Activated naive CD8-positive, alpha-beta T cell (primary cell): ENCODE results near the gene SPARCL1.
"Not testable (repeated sequence)": the region's sequence is repeated elsewhere in the genome, so short reads cannot be mapped to it uniquely, and the experiment has no call there.

Source experiments
- H3K27ac Mint-ChIP-seq: one replicate; pipeline ENCODE4 v1.8.0; 2021; ENCODE audit warnings: mixed read lengths
- H3K27me3 Mint-ChIP-seq: one replicate; pipeline ENCODE4 v1.8.0; 2021; ENCODE audit warnings: mixed read lengths
- H3K36me3 Mint-ChIP-seq: one replicate; pipeline ENCODE4 v1.8.0; 2021; ENCODE audit warnings: mixed read lengths
- H3K4me1 Mint-ChIP-seq: one replicate; pipeline ENCODE4 v1.8.0; 2021; ENCODE audit warnings: low read depth, mixed read lengths
- H3K4me3 Mint-ChIP-seq: one replicate; pipeline ENCODE4 v1.8.0; 2021; ENCODE audit warnings: mild to moderate bottlenecking, mixed read lengths
- H3K9me3 Mint-ChIP-seq: one replicate; pipeline ENCODE4 v1.8.0; 2021; ENCODE audit warnings: low read depth, mixed read lengths

Gene SPARCL1, protein sequence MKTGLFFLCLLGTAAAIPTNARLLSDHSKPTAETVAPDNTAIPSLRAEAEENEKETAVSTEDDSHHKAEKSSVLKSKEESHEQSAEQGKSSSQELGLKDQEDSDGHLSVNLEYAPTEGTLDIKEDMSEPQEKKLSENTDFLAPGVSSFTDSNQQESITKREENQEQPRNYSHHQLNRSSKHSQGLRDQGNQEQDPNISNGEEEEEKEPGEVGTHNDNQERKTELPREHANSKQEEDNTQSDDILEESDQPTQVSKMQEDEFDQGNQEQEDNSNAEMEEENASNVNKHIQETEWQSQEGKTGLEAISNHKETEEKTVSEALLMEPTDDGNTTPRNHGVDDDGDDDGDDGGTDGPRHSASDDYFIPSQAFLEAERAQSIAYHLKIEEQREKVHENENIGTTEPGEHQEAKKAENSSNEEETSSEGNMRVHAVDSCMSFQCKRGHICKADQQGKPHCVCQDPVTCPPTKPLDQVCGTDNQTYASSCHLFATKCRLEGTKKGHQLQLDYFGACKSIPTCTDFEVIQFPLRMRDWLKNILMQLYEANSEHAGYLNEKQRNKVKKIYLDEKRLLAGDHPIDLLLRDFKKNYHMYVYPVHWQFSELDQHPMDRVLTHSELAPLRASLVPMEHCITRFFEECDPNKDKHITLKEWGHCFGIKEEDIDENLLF

DNA sequence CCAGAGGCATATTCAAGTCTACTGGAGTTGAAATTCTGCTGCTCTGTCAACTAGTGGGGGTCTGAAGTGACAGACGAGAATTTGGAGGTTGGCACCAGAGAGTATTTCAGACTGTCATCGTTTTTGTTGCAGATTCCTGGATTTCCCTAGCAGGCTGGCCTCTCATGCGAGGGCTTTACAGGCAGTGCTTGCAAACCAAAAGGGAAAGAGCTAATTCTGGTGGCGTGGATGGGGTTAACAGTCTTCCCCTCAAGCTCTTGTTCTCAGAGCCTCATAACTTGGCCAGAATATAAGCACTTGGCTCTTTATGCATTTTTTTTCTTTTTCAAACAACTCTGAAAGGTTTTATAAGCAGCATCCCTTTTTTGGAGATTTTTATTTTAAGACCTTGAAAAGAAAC, at the start of gene SPARCL1:
Gene SPARCL1 (minus strand): TSS at position 190 of the 400 bp plus-strand sequence. CDS start 29,802 bp downstream, outside the sequence.
- Mint-ChIP-seq H3K4me3 (no peak within 1 kb of the TSS), H3K36me3 (no peaks in the 10 kb centered on the region), H3K9me3 (peaks cover 4% of the 10 kb centered on the region), H3K27ac (no peak within 1 kb of the TSS), H3K4me1 (no peaks in the 10 kb centered on the region), H3K27me3 (peaks cover 1% of the 10 kb centered on the region)

DNA sequence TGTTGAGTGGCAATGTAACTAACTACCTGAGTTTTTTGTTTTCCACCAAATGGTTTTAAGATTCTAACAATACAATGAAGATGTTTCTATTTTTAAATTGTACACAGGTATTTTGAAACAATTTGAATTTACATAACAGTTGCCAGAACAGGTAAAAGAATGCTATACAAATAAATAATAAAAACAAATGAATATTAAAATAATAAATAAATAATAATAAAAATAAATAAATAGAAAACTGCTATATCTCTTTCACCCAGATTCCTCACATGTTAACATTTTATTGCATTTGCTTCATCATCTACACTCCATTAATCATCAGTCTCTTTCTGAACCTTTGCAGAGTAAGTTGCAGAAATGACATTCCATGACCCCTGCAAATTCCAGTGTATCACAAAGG, 46.8 kb upstream of the SPARCL1 start:
- Mint-ChIP-seq H3K4me1 (no peaks in the 10 kb centered on the region), H3K27ac (no peak overlapping the region), H3K9me3 (no peaks in the 10 kb centered on the region), H3K36me3 (no peaks in the 10 kb centered on the region), H3K27me3 (peaks cover 7% of the 10 kb centered on the region), H3K4me3 (no peak overlapping the region)

DNA sequence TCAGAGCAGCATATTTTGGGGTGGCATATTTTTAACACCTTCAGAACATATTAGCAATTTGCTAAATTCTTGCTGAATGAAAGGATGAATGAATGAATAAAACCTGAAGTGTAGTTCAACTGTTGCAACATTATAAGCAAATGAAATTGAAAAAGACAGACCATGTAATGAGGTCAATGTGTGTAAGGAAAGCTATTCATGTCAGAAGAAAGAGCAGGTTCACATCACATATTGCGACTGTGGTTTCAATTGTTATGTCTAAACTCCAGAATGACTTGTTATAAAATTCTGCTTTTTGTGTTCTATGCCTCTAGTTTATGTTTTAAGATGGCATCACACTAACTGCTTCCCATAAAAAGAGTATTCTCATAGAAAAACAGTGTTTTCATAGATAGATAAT, 46.2 kb upstream of the SPARCL1 start:
- no peak overlapping the region for H3K4me3 Mint-ChIP-seq
- no peaks in the 10 kb centered on the region for H3K9me3 Mint-ChIP-seq
- H3K27me3 Mint-ChIP-seq = peaks cover 7% of the 10 kb centered on the region
- H3K36me3 Mint-ChIP-seq = no peaks in the 10 kb centered on the region
- no peaks in the 10 kb centered on the region for H3K4me1 Mint-ChIP-seq
- no peak overlapping the region for H3K27ac Mint-ChIP-seq

DNA sequence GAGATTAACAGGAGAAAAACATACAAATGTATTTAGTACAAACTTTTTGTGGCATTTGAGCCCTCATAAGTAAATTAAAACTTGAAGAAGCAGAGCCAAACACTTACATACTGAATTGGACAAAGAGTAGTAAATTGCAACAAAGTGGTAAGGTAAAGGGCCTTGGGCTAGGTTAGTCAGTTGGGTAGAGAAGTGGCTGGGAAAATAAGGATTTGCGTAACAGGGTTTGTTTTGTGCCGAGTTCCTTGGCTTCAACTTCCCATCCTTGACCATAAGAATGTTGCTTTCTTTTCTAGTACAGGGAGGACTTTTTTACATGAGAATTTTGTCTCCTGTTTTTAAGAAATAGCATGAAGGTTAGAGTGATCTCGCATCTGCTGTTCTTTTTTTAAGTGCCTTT, 45.8 kb upstream of the SPARCL1 start:
- no peak overlapping the region for H3K27ac Mint-ChIP-seq
- no peaks in the 10 kb centered on the region for H3K36me3 Mint-ChIP-seq
- H3K4me3 Mint-ChIP-seq = no peak overlapping the region
- H3K27me3 Mint-ChIP-seq = peaks cover 7% of the 10 kb centered on the region
- H3K9me3 Mint-ChIP-seq = no peaks in the 10 kb centered on the region
- H3K4me1 Mint-ChIP-seq = no peaks in the 10 kb centered on the region

DNA sequence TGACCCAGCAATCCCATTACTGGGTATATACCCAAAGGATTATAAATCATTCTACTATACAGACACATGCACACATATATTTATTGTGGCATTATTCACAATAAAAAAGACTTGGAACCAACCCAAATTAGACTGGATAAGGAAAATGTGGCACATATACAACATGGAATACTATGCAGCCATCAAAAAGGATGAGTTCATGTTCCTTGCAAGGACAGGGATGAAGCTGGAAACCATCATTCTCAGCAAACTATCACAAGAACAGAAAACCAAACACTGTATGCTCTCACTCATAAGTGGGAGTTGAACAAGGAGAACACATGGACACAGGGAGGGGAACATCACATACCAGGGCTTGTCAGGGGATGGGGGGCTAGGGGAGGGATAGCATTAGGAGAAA, 45.2 kb upstream of the SPARCL1 start:
- not testable (repeated sequence) for H3K4me3 Mint-ChIP-seq, H3K4me1 Mint-ChIP-seq, H3K9me3 Mint-ChIP-seq

DNA sequence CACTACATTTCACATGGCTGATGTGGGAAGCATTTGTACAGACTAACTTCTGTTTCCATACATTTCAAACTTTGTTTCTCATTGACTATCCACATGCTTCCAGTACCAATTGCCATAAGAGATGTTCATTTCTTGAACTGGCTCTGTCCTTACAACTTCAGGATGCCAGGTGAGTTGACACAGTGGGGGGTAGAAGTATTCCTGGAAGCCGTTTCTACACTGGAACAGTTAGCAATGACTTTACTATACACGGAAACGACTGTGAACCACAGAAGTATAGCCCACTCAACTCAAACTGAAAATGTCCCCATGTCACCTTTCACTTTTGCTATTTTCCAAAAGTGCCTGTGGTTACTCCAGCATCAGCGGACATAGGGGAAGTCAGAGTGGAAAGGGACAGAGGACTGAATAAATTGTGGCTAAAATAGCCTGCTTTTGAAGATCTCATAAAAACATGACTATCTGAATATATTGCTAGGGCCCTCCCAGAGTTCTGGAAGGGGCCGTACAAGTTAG, 41.2 kb upstream of the SPARCL1 start:
- no peak overlapping the region for H3K27ac Mint-ChIP-seq
- H3K27me3 Mint-ChIP-seq = peaks cover 7% of the 10 kb centered on the region
- H3K9me3 Mint-ChIP-seq = no peaks in the 10 kb centered on the region
- H3K4me3 Mint-ChIP-seq = no peak overlapping the region
- H3K4me1 Mint-ChIP-seq = no peaks in the 10 kb centered on the region
- H3K36me3 Mint-ChIP-seq = peaks cover 3% of the 10 kb centered on the region

More for the DNA sequence above, 45.2 kb upstream of the SPARCL1 start:
- not testable (repeated sequence) for H3K27me3 Mint-ChIP-seq, H3K27ac Mint-ChIP-seq, H3K36me3 Mint-ChIP-seq

DNA sequence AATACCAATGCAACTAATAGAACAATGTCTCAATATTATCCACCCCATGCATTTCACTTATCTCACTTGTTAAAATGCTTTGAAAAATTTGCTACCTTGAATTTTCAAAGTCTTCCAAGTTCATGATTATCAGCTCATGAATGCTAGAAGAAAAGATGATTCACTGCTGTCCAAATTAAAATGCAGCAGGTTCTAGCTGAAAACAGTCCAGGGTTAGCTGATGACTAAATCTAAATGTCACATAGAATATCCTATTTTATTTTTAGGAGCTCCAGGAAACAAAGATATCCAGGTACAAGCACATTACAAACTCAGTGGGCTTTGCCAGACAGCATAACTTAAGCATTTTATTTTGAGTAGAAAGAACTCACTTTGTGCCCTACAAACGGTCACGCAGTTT, 38.0 kb upstream of the SPARCL1 start:
- no peaks in the 10 kb centered on the region for H3K9me3 Mint-ChIP-seq
- H3K36me3 Mint-ChIP-seq = peaks cover 3% of the 10 kb centered on the region
- no peak overlapping the region for H3K4me3 Mint-ChIP-seq
- H3K27ac Mint-ChIP-seq = no peak overlapping the region
- H3K27me3 Mint-ChIP-seq = peaks cover 2% of the 10 kb centered on the region
- no peaks in the 10 kb centered on the region for H3K4me1 Mint-ChIP-seq

DNA sequence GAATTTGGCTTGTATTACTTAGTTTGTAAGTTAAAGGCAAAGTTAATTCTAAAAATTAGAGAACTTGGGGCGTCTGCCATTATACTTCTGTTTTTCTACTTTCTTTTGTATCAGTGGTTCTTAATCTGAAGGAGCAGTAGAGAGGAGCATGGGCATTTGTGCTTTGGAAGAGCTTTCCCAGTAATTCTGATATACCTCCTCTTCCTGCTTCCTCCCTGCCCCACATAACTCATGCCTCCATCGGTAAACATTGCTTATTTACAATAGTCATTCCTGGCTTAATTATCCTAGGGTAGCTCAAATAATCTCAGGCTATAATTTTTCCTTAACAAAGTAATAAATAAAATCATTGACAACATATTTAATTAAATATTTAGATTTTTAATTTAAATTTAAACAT, 37.1 kb upstream of the SPARCL1 start:
- peaks cover 3% of the 10 kb centered on the region for H3K36me3 Mint-ChIP-seq

DNA sequence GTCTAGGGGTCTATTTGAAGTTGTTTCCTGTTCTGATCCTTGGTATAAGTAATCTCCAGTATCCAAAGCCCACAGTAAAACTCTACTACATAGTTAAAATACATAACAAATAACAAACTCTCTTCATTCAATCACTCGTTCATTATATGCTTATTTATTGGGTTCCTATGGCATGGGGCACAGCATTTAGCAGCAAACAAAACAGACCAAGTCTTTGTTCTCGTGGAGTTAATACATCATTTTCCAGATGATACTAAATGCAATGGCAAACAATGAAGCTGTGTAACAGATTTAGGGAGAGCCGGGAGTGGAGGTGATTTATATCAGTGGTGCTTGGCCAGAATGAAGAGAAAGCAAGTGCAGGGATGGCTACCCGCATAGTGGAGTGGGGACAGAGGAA, 36.6 kb upstream of the SPARCL1 start:
- H3K27ac Mint-ChIP-seq = no peak overlapping the region
- H3K4me3 Mint-ChIP-seq = no peak overlapping the region
- peaks cover 3% of the 10 kb centered on the region for H3K36me3 Mint-ChIP-seq
- H3K27me3 Mint-ChIP-seq = no peaks in the 10 kb centered on the region
- H3K9me3 Mint-ChIP-seq = no peaks in the 10 kb centered on the region
- peaks cover 5% of the 10 kb centered on the region for H3K4me1 Mint-ChIP-seq

More for the DNA sequence above, 37.1 kb upstream of the SPARCL1 start:
- Mint-ChIP-seq H3K4me1 (no peaks in the 10 kb centered on the region), H3K27ac (no peak overlapping the region), H3K9me3 (no peaks in the 10 kb centered on the region), H3K4me3 (no peak overlapping the region), H3K27me3 (no peaks in the 10 kb centered on the region)

DNA sequence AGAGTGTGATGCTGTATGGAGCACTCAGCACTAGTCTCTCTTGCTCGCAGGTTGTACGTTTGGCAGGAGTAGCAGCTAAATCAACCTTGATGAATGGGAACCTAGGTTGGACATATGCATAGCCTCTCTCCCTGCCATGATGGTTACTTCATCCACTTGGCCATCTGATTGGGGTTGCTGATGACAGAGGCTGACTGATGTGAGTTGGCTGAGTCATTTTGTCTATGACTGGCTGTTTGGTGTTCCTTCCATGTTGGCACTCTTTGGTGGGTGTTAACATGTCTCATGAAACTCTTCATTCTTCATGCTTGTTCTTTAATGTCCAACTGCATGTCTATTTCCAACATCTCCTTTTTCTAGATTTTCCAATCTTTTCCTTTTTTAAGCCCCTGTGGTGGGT, 31.6 kb upstream of the SPARCL1 start:
- Mint-ChIP-seq H3K27ac (no peak overlapping the region), H3K27me3 (no peaks in the 10 kb centered on the region), H3K4me3 (no peak overlapping the region), H3K9me3 (no peaks in the 10 kb centered on the region), H3K36me3 (no peaks in the 10 kb centered on the region), H3K4me1 (peaks cover 24% of the 10 kb centered on the region)

DNA sequence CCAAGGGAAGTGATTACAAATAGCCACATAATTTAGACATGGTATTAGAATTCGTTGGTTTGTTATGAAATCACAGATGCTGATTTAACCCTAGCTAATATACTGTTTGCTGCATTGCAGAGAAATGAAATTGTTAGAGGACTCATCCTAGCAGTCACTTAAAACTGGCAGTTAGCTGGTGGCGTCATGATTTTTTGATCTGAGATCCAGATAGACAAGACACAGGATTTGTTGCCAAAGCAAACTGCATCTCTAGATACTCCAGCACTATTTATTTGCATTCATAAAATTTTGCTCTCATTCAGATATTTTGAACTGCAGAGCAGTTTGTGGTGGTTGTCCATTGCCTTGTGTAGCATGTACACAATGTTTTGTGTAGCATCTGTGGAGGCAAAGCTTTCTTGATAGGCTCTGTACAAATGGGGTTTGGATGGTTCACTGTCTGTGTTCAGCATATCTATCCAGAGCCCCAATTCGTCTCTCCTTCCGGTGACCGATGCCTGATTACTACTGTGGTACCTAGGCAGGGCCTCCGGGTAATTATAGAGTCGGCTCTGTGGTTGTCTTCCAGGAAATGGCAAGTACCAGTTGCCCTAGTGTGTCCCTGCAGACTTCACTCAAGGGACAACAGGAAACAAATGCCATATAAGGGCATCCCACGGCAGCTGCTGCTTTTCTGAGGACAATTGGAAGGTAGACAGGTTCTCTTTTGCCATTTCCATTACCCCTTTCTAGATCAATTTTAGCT, 30.1 kb upstream of the SPARCL1 start:
- H3K27me3 Mint-ChIP-seq = no peaks in the 10 kb centered on the region
- no peaks in the 10 kb centered on the region for H3K9me3 Mint-ChIP-seq
- no peak overlapping the region for H3K4me3 Mint-ChIP-seq
- peaks cover 24% of the 10 kb centered on the region for H3K4me1 Mint-ChIP-seq
- H3K27ac Mint-ChIP-seq = no peak overlapping the region
- no peaks in the 10 kb centered on the region for H3K36me3 Mint-ChIP-seq

DNA sequence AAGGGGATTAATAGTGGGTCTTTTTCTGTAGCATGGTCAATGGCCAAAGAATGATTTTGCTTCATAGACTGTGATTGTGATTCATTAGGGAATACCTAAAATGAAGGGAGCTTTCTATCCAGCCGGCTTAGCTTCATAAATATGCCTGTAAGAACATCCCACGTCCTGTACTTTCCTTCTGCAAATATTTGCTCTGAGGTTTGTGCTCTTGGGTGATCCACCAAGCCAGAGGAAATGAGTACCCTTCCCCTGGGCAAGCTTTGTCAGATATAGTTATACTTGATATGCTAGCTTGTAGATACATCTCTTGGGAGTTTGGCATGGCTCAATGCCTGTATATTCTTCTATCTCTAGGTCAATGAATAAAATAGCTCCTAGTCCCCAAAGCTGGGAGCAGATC, 28.2 kb upstream of the SPARCL1 start:
- no peak overlapping the region for H3K27ac Mint-ChIP-seq
- H3K27me3 Mint-ChIP-seq = no peaks in the 10 kb centered on the region
- H3K4me3 Mint-ChIP-seq = no peak overlapping the region
- H3K9me3 Mint-ChIP-seq = no peaks in the 10 kb centered on the region
- peaks cover 24% of the 10 kb centered on the region for H3K4me1 Mint-ChIP-seq
- no peaks in the 10 kb centered on the region for H3K36me3 Mint-ChIP-seq

DNA sequence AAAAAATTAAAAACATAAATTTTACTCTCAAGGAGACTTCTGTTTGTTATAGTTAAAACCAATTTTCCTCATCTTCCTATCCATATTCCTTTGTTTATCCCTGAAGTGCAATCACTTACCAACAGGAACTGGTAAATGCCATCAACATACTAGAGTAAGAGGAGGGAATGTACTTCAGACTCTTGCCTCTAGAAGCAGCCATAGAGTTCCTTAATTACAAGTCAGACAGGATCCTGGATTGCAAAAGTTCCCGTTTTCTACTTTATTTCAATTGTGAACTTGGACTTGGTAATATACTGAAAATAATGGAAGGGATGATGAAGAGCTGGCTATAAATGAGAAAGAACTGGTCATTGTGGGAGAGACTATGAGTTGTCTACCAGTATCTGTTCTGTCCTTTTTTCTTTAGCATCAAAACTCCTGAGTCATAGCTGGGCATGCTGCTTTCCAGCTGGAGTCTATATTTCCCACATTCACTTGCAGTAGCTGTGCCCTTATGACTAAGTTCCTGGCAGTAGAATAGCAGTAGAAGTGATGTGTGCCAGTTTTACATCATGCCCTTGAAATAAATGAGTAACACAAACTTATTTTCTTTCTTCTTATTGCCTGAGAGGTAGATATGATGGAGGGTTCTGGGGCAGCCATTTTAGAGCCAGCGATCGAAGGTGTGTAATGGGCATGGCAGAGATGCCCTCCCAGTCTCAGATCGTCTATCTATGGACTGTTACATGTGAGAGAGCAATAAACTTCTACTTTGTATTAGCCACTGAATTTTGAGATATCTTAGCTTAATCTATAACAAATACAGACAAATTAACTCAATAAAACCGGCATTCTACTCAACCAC, 26.8 kb upstream of the SPARCL1 start:
- Mint-ChIP-seq H3K27me3 (peaks cover 1% of the 10 kb centered on the region), H3K4me3 (no peak overlapping the region), H3K36me3 (no peaks in the 10 kb centered on the region), H3K9me3 (no peaks in the 10 kb centered on the region), H3K4me1 (peaks cover 22% of the 10 kb centered on the region), H3K27ac (no peak overlapping the region)

DNA sequence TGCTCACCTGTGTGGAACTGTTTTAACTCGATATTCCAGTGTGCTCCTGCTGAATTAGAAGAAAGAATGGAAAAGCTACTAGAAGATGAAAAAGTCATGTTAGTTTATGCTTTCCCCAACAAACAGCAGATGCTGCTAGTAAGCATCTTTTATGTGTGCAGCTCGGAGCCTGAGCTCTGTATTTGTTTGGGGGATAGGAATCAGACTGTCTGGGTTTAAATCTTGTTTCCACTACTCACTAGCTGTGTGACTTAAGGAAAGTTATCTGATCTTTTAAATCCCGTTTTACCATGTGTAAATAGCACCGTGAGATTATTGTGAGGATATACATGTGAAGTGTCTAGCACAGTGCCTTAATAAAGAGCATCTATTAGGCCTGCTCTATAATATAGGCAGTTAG, 24.0 kb upstream of the SPARCL1 start:
- Mint-ChIP-seq H3K36me3 (no peaks in the 10 kb centered on the region), H3K4me3 (no peak overlapping the region), H3K4me1 (no peaks in the 10 kb centered on the region), H3K27ac (no peak overlapping the region), H3K27me3 (peaks cover 2% of the 10 kb centered on the region), H3K9me3 (no peaks in the 10 kb centered on the region)
